AG08395 (cell line): ENCODE measurements around the gene SEZ6L.
"Not testable (repeated sequence)": the region's sequence is repeated elsewhere in the genome, so short reads cannot be mapped to it uniquely, and the experiment has no call there.

Experiments
- DNase-seq: peaks from one replicate; pipeline ENCODE4 v3.0.0; 2012; ENCODE audit warnings: mixed read lengths, low spot score

SEZ6L gene

GRCh38 chr22:26389125-26389524 is 219.9 kb downstream of the SEZ6L start:
- DNase-seq, result no peak

GRCh38 chr22:26391091-26391490 is 221.8 kb downstream of the SEZ6L start:
- DNase-seq, result no peak

GRCh38 chr22:26391623-26392022 is 222.4 kb downstream of the SEZ6L start:
- no peak for DNase-seq

- DNase-seq, result no peak
Observed at GRCh38 chr22:26393929-26394328, 224.7 kb downstream of the SEZ6L start.

GRCh38 chr22:26394777-26395176 is 225.5 kb downstream of the SEZ6L start:
- DNase-seq, result no peak

GRCh38 chr22:26395926-26396325 is 226.7 kb downstream of the SEZ6L start:
- no peak for DNase-seq

- peak; percentile 91 for DNase-seq
Observed at GRCh38 chr22:26398741-26399153, 229.5 kb downstream of the SEZ6L start.

GRCh38 chr22:26399289-26399688 is 230.0 kb downstream of the SEZ6L start:
- no peak for DNase-seq

GRCh38 chr22:26401726-26402125 is 232.5 kb downstream of the SEZ6L start:
- DNase-seq, result no peak

- no peak for DNase-seq
Observed at GRCh38 chr22:26404851-26405421, 235.7 kb downstream of the SEZ6L start.

GRCh38 chr22:26406118-26406517 is 236.9 kb downstream of the SEZ6L start:
- no peak for DNase-seq

GRCh38 chr22:26408562-26409220 is 239.4 kb downstream of the SEZ6L start:
- DNase-seq, result not testable (repeated sequence)

- DNase-seq, result no peak
Observed at GRCh38 chr22:26409719-26410335, 240.6 kb downstream of the SEZ6L start.

- DNase-seq, result no peak
Observed at GRCh38 chr22:26410386-26410785, 241.1 kb downstream of the SEZ6L start.

- no peak for DNase-seq
Observed at GRCh38 chr22:26414347-26414746, 245.1 kb downstream of the SEZ6L start.

GRCh38 chr22:26416256-26416655 is 247.0 kb downstream of the SEZ6L start:
- DNase-seq, result no peak

GRCh38 chr22:26416670-26417276 is 247.5 kb downstream of the SEZ6L start:
- DNase-seq, result peak; percentile 91

- no peak for DNase-seq
Observed at GRCh38 chr22:26417406-26417805, 248.1 kb downstream of the SEZ6L start.

GRCh38 chr22:26418620-26419019 is 249.4 kb downstream of the SEZ6L start:
- no peak for DNase-seq

GRCh38 chr22:26426924-26427323 is 257.7 kb downstream of the SEZ6L start:
- no peak for DNase-seq

- peak; percentile 57 for DNase-seq
Observed at GRCh38 chr22:26428515-26429457, 259.5 kb downstream of the SEZ6L start, which contains the start of gene ASPHD2. Gene ASPHD2, plus strand, starts transcription at chr22:26429260. Its CDS starts 4,356 bp downstream, at chr22:26433616.
